HEK293T (cell line): Measurements from ENCODE around the gene HNRNPL.

Experiments used
- ELF4 ChIP-seq: fragments of 450-650 bp; IDR thresholded peaks from 2 replicates; pipeline ENCODE4 v1.6.1; 2017; ENCODE audit warnings: antibody characterized with exemption
- NFRKB ChIP-seq: fragments of 450-650 bp; IDR thresholded peaks from 2 replicates; pipeline ENCODE4 v1.6.1; 2016; ENCODE audit warnings: mild to moderate bottlenecking, moderate library complexity
- SP1 ChIP-seq: fragments of 450-650 bp; IDR thresholded peaks from 2 replicates; pipeline ENCODE4 v1.6.1; 2017

GRCh38 chr19:38851622-38852230 is 1.9 kb upstream of the HNRNPL start:
- no peak for TF ChIP-seq NFRKB
- TF ChIP-seq SP1: no peak
- no peak for TF ChIP-seq ELF4
